Measurements from ENCODE around the gene INTS11. TPM values are rescaled to one million over a fixed set of nuclear protein-coding genes. Genes with fewer than 3 reads are reported as not detected.

The INTS11 gene
- total RNA-seq, 2 experiments from 2014 or later, result 124 to 125 TPM

DNA sequence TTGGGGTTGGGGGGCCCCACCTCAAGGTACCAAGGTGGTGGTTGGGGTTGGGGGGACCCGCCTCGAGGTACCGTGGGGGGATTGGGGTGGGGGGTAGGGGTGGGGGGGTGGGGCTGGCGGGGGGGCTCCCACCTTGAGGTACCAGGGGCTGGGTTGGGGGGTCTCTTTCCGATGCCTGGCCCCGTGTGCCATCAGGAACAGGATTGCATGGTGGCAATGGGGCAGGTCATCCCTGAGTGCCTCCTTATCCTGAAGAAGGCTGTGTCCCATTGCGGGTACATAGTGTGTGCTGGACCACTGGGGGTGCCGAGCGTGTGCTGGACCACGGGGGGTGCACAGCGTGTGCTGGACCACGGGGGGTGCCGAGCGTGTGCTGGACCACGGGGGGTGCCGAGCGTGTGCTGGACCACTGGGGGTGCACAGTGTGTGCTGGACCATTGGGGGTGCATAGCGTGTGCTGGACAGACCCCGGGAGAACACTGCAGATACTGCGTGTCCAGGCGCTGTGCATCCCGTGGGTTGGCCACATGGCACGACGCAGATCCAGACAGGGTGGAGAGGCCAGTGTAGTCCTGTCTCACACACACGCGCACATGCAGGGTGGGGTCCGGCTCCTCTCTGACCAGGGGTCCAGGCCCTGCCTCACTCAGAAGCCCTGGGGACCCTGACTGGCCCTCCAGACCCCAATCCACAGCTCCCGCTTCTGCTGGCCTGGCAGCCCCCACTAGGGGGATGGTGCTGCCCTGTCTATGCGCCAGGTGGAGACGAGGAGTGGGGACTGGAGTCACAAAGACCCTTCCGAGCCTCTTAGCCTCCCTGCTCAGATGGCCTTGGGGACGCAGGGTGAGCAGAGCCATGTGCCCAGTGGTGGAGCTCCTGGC is 40.0 kb downstream of the INTS11 start:
- ChIA-PET POLR2A (no interaction called here), CTCF (no interaction called here)

DNA sequence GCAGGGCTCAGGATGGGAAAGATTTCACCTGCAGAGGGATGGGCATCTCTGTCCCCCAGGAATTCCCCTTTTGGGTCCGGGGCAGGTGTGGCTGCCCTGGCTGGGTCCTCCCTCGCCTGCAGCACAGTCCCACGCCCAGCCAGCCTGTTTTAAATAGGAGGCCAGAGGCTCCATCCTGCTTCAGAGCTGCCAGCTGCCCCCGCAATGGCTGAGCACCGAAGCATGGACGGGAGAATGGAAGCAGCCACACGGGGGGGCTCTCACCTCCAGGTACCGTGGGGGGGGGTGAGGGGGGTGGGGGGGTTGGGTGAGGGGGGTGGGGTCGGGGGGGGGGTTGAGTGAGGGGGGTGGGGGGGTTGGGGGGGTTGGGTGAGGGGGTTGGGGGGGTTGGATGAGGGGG is 40.6 kb downstream of the INTS11 start:
- POLR2A ChIA-PET, result no interaction called here
- CTCF ChIA-PET, result interaction anchor here (0.9 kb wide), 1 partner anchor 18 kb away, joined by 4 read pairs; no protein-coding TSS in a partner anchor

DNA sequence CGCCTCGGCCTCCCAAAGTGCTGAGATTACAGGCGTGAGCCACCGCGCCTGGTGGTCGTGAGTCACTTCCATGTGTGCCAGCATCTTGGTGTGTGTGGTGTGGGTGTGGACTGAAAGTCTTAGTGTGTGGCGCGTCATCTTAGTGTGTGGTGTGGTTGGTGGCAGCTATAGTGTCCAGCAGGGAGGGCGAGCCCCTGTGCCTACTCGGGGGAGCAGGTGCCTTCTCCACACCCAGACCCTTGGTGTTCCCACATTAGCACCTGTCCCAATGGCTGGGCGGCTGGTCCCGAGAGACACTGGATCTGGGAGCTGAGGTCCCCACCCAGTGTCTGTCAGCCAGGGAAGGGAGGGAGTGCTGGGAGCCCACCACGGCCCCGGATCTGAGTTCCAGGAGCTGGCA is 41.5 kb downstream of the INTS11 start:
- ChIA-PET POLR2A (no interaction called here), CTCF (interaction anchor here (0.9 kb wide), 1 partner anchor 18 kb away, joined by 4 read pairs; no protein-coding TSS in a partner anchor)

DNA sequence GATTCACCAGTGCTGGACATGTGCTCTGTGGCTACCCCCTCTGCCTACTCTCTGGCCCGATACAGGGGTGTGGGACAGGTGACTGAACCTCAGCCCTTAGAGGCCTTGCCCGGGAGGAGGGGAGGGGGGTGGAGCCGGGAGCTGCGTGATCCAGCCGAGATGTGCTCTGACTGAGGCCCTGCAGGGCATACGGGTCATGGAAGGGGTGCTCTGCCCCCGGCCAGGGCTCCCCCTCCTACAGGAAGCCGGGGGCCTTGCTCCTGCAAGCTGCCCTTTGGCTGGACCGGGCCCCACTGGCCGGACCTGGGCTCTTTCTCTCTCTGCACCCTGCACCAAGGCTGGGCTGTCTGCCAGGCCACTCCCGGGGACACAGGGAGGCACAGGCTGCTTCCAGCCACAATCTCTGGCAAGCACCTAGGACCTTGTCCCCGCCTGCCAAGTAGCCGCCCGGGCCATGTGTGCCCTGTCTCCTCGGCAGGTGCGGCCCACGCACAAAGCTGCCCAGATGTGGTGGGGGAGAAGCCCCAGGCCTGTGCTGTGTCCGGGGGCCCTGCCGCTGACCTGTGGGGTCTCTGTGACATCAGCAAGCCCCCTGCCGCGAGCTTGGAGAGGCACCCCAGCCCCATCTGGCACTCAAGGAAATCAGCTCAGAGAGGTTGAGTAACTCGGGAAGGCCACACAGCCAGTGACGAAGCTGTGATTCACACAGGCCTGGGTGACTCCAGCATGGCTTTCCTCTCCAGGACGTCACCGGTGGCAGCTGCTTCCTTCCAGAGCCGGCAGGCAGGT is 42.7 kb downstream of the INTS11 start:
- ChIA-PET CTCF (interaction anchor here (0.6 kb wide), 1 partner anchor 21 kb away, joined by 3 read pairs; no protein-coding TSS in a partner anchor), POLR2A (interaction anchor here (1.1 kb wide), 1 partner anchor 18 kb away, joined by 3 read pairs; no protein-coding TSS in a partner anchor)

DNA sequence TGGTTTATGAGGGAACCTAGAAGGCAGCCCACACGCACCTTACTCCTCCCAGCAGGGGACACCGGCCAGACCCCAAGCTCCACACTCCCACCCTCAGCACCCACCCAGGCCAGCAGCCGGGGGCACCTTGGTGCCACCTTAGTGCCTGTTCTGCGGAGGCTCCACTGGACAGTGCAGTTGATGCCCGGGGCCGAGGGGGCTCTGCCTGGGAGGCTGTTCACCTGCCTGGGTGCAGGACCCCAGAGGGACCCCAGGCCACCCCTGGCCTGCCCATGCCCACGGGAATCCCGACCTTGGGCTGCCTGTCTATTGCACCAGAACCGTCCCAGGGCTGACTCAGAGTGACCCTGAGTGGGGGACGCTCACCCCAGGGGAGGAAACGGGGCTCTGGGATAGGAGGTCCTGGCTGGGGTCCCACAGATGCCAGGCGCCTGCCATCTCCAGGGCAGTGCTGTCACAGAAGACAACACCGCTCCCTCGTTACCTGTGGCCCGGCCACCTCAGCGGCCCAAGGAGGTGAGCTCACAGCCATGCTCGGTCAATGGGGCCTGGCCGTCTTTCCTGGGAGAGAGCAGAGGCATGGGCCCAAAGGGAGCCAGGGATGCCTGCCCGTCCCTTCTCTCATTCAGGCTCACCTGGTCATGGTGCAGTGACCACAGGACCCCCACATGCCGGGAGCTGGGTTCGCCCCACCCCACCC is 43.5 kb downstream of the INTS11 start:
- POLR2A ChIA-PET, result interaction anchor here (1.1 kb wide), 1 partner anchor 17 kb away, joined by 3 read pairs; no protein-coding TSS in a partner anchor
- CTCF ChIA-PET, result no interaction called here

DNA sequence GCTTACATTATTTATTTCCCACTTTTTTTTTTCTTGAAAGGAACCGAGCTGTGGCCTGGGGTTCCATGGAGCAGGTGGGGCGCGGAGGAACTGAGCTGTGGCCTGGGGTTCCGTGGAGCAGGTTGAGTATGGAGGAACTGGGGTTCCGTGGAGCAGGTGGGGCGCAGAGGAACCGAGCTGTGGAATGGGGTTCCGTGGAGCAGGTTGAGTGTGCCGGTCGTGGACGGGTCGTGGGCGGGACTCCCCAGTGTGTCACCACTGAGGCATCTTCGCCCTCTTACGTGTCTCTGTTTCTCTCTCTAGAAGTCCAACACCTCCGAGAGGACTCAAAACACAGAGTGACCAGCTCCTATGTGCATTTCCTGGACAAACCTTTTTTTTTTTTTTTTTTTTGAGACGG is 45.4 kb downstream of the INTS11 start:
- ChIA-PET POLR2A (interaction anchor here (0.7 kb wide), 2 partner anchors 75 to 116 kb away, joined by 3 to 4 read pairs; no protein-coding TSS in a partner anchor), CTCF (no interaction called here)

DNA sequence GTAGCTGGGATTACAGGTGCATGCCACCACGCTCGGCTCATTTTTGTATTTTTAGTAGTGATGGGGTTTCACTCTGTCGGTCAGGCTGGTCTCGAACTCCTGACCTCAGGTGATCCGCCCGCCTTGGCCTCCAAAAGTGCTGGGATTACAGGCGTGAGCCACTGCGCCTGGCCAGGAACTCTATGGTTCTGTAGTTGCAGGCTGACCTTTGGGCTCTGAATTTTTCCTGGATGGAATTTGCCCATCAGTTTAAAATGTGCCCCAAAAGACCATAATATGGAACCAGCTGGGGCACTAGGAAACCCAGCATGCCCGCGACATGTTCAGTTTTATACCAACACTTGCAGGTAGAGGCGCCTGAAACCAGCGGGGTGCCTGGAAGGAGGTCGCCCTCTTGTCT is 45.8 kb downstream of the INTS11 start:
- POLR2A ChIA-PET, result interaction anchor here (0.7 kb wide), 1 partner anchor 75 kb away, joined by 3 read pairs; no protein-coding TSS in a partner anchor
- CTCF ChIA-PET, result no interaction called here

DNA sequence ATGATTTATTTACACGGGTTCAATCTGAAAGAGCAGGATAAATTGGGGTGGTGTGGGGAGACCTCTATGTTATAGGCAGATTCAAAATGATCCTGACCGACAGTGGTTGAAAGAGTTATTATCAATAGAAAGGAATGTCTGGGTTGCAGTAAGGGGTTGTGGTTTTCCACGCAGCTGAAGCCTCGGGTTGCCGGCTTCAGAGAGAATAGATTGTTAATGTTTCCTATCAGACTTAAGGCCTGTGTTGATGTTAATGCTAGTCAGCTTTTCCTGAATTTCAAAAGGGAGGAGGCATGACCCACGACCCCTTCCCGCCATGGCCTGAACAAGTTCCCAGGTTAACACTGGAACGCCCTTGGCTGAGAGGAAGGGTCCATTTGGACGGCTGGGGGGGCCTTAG is 48.6 kb downstream of the INTS11 start:
- CTCF ChIA-PET, result interaction anchor here (1.1 kb wide), 1 partner anchor 25 kb away, joined by 3 read pairs; no protein-coding TSS in a partner anchor

DNA sequence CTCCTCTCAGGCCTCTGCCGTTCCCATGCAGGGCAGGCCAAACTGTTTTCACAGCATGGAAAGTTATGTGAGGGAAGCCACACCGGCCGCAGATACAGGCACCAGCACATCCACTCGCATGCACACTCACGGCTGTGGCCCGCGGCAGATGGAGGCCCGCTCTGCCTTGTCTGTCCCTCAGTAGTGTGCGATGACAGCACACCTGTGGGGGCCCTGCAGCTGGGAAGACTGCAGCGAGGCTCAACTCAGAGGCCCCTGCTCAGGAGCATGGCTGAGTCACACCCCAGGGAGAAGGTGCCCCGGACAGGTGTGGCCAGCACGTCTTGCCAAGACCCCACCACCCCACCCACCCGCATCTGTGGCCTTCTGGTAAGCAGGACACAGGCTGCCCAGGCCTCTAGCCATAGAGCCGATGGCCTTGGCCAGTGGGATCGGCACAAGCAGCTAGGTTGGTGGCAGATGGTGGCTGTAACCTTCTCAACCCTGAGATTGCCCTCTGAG is 49.5 kb downstream of the INTS11 start:
- CTCF ChIA-PET, result interaction anchor here (1.1 to 1.3 kb wide), 2 partner anchors 24 to 292 kb away, joined by 3 read pairs; no protein-coding TSS in a partner anchor

More for the DNA sequence above, 48.6 kb downstream of the INTS11 start:
- POLR2A ChIA-PET, result no interaction called here

DNA sequence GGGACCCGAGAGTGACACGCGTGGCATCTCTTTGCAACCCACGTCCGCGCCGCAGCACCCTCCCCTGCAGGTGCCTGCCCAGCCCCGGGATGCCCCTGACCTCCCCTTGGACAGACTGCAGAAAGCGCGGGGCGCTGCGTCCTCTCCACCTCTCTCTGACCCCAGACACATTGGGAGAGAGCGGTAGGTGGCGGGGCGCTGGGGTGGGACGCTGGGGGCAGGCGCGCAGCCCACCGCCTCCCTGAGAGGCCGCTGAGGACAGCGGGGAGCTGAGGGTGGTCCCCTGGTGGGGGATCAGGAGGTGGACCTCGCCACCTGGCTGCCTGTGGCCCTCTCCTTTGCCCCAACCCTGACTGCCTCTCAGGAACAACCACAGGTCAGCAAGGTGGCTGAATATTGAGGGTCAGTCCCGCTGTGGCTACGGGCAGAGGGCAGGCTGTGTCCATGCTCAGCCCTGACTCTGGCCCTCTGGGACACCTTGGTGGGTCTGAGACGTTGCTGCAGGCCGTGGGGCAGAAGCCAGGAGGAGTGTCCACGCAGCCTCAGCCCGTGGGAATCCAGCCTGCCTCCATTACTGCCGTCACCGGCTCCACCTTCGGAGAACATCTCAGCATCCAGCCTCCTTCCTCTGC is 50.0 kb downstream of the INTS11 start:
- POLR2A ChIA-PET, result no interaction called here
- CTCF ChIA-PET, result interaction anchor here (1.0 to 1.4 kb wide), 4 partner anchors 17 to 291 kb away, joined by 3 to 5 read pairs (median 3); no protein-coding TSS in a partner anchor

More for the DNA sequence above, 49.5 kb downstream of the INTS11 start:
- POLR2A ChIA-PET, result no interaction called here

DNA sequence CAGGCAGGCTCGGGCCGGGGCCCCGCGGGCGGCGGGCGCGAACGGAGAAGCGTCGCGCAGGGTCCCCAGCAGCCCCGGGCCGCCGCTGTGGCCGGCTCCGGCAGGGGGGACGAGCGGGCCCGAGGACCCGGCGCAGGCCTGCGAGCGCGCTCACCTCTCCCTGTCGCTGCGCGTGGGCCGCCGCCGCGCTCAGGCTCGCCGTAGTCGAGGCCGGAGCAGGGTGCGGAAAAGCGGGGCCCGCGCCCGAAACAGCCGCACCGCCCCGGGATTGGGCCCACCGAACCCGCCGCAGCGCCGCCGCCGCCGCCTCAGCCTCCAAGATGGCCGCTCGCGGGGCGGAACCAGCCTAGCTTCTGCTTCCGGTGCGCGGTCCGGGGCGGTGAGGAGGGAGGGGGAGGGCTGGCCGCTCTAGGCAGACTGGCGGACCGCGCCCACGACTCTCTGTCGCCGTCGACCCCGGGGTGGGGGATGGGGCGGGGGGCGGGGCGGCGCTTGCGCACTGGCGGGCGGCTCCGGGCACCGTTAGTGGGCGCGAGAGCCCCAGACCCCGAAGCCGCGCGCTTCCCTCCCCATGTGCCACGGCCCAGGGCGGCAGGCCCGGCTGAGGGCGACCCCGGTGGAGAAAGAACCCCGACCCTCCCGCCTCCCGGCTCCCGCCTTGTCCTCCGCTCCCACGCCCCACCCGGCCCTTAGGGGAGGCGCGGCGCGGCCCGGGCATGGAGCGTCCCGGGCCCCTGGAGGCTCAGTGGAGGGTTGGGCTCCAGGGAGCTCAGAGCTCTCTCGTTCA is 50.8 kb downstream of the INTS11 start, which contains the start of gene UBE2J2:
TSS of gene UBE2J2 (minus strand) at position 343 of the 787 bp plus-strand sequence. CDS start 5,862 bp downstream, outside the sequence.
- CTCF ChIA-PET, result interaction anchor here (1.0 to 1.4 kb wide), 5 partner anchors 18 to 290 kb away, joined by 3 to 5 read pairs (median 3); no protein-coding TSS in a partner anchor
- POLR2A ChIA-PET, result interaction anchor here (0.5 to 0.6 kb wide), 6 partner anchors 18 to 592 kb away, joined by 3 to 7 read pairs (median 4); partner anchors contain the start of genes B3GALT6 and SDF4

DNA sequence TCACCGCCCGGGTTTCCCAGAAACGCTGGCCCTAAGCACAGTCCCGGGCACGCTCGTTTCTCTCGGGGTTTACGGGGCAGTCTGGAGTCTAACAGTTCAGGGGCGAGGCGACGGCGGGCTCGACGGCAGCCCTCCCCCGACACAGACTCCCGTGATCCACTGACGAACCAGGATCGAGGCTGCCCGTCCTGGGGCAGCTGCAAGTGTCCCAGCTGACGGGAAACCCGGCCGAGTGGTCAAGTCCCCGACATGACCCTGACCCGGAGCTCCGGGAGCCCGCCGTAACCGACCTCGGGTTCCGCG is 51.3 kb downstream of the INTS11 start:
- CTCF ChIA-PET, result interaction anchor here (1.0 to 1.4 kb wide), 4 partner anchors 19 to 151 kb away, joined by 3 to 5 read pairs (median 4); no protein-coding TSS in a partner anchor
- POLR2A ChIA-PET, result interaction anchor here (0.5 to 0.6 kb wide), 6 partner anchors 19 to 593 kb away, joined by 3 to 7 read pairs (median 4); partner anchors contain the start of genes B3GALT6 and SDF4

DNA sequence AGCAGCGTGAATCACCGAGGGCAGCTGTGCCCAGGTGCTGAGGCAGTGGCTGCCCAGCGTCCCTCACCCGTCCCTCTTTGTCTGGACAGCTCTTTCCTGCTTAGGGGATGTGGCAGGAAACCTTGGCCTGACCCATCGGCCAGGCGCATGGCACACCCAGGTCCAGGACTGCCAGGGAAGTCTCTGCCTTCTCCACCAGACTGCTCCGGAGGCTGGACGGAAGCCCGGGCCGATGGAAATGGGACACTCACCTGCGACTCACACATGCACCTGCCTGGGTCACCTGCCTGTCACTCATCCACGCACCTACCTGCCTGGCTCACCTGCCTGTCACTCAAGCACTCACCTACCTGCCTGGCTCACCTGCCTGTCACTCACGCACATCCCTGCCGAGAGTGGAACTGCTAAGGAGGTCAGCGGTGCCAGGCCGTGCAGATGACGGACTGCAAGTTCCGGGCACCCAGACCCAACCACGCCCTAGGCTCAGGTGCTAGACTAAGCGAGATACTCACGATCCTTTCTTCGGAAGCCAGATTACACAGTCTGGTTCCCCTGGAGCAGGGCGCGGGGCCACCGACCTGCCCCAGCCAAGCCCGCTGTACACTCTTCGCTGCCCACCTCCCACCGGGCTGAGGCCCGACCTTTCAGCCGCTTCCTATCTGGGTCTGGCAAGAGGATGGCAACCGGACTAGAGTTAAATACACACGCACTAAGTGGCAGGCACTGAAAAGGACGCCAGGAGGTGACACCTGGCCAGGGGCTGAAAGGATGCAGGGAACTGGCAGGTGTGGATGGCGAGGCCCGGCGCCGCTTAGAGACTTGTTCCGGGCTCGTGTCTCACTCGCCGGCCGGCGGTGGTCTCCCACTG is 51.9 kb downstream of the INTS11 start:
- ChIA-PET POLR2A (no interaction called here), CTCF (interaction anchor here (1.0 to 2.7 kb wide), 3 partner anchors 100 to 150 kb away, joined by 3 to 13 read pairs (median 5); no protein-coding TSS in a partner anchor)

DNA sequence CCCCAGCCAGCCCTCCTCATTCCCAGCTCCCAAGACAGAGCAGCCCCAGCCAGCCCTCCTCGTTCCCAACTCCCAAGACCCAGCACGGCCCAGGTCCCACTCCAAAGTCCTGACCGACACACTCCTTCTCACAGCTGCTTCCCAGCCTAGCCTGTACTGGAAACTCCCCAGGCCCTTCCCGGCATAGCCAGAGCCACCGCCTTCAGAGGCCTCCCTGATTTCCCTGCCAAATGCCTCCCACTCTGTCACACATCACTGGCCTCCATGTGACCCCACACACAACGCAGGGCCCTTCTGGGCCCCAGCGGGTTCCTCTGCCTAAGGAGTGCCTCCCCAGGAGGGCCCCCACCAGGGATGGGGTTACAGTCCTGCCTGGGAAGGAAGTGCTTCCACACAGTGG is 53.6 kb downstream of the INTS11 start:
- ChIA-PET POLR2A (no interaction called here), CTCF (interaction anchor here (1.0 to 2.7 kb wide), 3 partner anchors 13 to 169 kb away, joined by 3 to 13 read pairs (median 4); no protein-coding TSS in a partner anchor)

DNA sequence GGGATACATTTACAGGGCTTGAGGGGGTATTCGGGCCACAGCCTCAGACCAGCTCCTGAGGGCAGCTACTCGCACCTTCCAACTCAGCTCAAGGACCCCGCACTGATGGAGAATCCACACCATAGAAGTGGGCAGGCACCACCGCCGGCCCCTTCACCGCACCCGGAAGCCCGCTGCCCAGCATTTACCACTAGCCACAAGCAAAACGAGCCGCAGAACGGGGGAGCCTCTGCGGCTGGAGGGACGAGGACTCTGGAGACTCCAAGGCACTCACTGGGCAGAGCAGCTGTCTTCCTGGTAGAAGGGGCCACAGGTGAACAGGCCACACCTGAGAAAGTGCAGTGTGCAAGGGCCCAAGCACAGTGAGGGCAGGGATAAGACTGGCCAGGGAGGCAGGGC is 56.2 kb downstream of the INTS11 start:
- ChIA-PET POLR2A (no interaction called here), CTCF (no interaction called here)

DNA sequence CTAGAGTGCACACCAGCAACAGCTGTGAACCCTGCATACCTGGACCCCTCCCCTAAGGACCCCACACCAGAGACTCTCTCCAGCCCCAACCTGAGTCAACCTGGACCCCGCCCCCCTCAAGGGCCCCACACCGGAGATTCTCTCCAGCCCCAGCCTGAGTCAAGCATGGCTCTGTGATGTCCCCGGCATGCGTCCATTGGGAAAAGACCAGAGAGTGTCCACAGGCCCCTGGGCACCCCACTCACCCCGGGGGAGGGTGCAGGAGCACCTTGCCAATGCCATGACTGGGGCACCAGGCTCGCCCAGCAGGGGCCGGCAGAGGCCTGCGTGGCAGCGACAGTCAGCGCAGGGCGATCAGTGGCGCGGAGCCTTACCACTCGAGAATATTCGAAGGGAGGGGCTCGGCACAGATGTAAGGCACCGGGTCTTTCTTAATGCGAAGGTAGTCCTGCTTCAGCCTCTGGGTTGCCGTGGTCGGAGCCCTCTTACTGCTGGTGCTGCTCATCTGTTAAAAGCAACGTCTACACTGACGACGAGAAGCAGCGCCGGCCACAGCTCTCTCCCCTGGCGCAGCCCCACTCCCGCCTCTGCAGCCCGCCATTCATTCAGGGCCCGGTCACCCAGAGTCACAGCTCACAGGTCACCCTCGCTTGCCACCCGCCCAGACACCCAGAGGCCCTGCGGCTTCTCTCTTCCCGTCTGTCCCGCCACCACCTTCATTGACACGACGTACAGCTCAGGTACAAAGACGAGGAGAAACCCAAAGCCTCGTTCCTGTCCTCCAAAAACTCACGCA is 56.8 kb downstream of the INTS11 start:
- ChIA-PET CTCF (no interaction called here), POLR2A (no interaction called here)

Measured in activated CD8-positive, alpha-beta memory T cell treated with anti-CD3 and anti-CD28 coated beads for 36 hours (primary cell).